COR-L47 (cell line): ENCODE measurements around the gene TRAF3IP3.
"Not testable (repeated sequence)": the region's sequence is repeated elsewhere in the genome, so short reads cannot be mapped to it uniquely, and the experiment has no call there.

Experiments used
- DNase-seq: peaks from one replicate; lab custom pipeline; 2025; lab: John Stamatoyannopoulos, UW

Gene TRAF3IP3

DNA sequence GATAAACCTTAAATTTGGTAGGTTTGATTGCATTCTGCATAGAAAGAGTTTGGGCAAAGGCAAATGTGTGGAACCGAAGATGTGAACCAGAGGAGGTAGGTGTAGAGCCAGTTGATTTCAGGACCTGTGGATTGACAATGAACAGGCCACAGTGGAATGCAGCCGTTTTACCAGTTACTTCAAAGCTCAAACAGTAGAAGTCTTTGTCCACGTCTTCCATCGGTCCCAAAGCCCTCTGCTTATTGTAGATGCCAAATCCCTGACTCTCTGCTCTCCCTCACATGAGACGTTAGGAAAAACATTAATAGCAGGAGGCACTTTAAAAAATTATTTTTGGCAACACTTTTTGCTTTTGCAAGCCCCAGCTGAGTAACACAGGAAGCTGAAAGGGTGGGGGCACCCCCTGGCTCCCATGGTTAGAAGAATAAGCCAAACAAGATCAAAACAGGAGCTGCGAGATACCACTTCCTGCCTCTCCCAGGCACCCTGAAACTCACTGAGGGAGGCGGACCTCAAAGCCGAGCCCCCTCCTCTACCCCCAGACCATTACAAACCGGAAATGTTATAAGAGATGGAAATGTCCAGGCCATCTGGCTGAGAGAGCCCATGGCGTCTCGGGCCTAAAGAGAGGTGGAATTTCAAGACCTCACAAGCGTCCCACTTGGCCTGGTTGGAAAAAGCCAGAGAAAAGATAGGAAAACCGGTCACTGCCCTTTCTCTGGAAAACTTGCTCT lies 13.5 kb downstream of the TRAF3IP3 start:
- DNase-seq, result no peak

DNA sequence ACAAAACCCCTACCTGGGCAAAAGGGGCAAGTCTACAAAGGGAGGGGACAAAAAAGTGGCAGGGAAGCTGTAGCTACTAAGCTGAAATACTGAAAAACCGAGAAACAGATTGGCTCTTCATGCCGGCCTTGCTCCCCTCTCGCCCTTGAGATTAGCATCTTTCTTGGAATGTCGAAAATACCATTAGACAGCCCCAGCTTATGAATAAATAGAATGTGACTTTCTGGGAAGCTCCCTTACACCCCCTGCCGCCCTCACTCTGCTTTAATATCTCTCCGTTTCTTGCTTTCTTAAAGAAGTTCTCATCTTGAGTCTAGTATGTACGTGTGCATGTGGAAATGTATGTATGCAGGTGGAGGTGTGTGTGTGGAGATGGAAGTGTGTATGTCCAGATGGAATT lies 14.1 kb downstream of the TRAF3IP3 start:
- no peak for DNase-seq

DNA sequence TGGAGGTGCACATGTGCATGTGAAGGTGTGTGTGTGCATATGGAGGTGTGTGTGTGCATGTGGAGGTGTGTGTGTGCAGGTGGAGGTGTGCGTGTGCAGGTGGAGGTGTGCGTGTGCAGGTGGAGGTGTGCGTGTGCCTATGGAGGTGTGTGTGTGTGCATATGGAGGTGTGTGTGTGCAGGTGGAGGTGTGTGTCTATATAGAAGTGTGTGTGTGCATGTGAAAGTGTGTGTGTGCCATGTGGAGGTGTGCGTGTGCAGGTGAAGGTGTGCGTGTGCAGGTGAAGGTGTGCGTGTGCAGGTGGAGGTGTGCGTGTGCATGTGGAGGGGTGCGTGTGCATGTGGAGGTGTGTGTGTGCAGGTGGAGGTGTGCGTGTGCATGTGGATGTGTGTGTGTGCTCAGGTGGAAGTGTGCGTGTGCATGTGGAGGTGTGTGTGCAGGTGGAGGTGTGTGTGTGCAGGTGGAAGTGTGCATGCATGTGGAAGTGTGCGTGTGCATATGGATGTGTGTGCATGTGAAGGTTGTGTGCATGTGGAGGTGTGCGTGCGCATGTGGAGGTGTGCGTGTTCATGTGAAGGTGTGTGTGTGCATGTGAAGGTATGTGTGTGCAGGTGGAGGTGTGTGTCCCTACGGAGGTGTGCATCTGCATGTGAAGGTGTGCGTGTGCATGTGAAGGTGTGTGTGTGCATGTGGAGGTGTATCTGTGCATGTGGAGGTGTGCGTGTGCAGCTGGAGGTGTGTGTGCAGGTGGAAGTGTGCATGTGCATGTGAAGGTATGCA lies 15.0 kb downstream of the TRAF3IP3 start:
- no peak for DNase-seq

DNA sequence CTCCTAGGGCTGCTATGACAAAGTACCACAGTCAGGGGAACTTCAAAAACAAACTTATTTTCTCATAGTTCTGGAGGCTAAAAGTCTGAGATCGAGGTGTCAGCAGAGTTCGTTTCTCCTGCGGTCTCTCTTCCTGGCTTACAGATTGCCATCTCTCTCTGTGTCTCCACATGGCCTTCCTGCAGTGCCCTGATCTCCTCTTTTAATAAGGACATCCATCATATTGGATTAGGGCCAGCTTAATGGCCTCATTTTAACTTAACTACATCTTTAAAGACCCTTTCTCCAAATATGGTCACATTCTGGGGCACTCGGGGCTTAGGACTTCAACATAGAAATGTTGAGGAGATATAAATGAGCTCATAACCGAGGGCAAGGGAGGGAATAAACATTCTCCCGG lies 16.3 kb downstream of the TRAF3IP3 start:
- DNase-seq, result no peak

DNA sequence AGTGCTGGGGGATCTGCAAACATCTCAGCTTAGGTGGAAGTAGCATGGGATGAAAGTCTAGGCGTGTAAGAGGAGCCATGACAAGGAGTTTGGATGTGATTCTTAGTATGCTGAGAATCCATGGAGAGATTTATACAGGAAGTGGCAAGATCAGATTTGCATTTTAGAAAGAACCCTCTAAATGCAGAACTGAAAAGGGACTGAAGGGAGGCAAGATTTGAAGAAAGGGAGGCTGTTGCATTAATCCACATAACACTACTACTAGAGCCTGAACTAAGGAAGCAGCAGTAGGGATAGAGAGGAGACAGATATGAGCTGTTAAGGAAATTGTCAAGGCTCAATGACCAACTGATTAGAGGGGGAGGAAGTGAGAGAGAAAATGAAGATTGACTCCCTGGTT lies 18.7 kb downstream of the TRAF3IP3 start:
- DNase-seq, result no peak

DNA sequence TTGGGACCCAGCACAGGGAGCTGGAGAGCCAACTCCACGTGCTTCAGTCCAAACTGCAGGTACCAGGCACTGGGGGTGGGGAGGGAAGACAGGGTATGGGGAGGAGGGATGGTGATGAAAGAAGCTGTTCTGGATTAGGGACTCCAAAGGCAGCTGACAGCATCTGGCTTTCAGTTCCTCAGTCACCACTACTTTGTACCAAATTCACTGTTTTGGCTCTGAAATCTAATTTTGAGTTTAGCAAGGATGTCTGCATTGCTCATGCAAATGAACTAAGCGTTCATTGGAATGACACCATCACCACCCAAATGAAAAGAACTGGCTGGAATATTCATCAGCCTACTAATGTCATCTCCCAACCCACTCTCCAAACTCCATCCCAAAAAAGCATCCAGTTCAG lies 19.8 kb downstream of the TRAF3IP3 start:
- no peak for DNase-seq

DNA sequence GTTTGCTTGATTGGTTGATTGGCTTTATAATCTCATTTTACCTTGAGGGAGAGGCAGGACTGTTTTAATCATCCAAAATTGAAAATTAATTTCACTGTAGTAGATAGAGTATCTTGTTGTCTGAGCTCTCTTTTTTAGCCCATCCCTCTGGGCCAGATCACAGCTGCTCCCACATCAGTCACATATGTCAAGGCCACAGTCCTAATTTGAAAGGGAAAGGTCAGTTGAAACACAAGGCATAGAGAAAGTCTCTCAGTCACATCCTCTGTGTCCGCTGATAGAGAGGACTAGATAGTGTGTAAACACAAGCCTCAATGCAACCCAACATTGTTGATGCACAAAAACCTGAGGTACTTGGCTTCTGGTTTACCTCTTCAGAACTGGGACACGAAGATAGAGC lies 21.7 kb downstream of the TRAF3IP3 start:
- no peak for DNase-seq

DNA sequence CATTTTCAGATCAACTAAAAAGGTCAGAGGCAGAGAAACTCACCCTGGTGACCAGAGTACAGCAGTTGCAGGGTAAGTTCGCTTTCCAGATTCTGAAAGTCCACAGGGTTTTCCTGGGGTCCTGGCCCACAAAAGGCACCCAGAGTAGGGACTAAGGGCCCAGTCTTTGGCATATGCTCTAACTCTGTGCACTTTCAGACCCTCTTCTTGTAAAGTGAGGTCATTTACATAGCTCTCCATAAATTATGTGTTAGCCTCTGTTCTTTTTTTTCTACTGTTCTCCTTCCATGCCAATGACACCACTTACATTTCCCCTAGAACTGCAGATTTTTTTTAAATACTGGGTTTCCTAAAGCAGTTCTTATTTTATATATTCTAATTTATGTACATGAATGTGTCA lies 22.2 kb downstream of the TRAF3IP3 start:
- DNase-seq, result no peak

DNA sequence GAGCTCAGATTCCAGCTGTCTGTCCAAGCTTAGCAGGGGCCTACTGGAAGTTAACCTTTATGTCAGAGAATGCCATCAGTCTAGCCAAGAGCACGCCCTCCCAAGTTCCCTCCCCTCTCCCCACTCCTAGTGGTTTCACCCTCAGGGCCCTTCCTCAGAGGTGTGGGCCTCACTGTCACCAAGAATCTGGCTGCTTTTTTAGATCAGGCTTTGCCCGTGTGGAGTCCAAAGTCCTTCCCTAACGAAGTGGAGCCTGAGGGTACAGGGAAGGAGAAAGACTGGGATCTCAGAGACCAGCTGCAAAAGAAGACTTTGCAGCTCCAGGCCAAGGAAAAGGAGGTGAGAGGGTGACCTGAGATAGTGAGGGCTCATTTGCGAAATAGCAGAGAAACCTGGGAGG lies 24.4 kb downstream of the TRAF3IP3 start:
- DNase-seq, result no peak

DNA sequence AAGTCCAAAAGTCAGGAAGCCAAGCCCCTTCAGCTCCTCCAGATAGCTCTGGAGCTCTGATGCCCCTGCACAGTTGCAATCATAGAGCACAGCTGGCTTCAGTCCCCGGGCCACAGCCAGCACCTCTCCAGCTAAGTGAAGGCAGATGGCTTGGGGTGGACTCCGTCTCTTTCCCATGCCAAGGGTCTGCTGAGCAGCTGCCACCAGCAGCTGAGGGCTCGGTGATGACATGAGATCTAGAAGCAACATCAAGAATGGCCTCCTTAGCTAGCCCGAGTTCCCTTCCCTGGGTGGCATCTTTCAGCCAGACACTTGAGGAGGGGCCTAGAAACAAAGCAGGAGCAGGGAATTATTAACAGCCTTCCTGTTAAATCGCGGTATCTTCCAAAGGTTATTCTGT lies 27.5 kb downstream of the TRAF3IP3 start:
- DNase-seq, result no peak

DNA sequence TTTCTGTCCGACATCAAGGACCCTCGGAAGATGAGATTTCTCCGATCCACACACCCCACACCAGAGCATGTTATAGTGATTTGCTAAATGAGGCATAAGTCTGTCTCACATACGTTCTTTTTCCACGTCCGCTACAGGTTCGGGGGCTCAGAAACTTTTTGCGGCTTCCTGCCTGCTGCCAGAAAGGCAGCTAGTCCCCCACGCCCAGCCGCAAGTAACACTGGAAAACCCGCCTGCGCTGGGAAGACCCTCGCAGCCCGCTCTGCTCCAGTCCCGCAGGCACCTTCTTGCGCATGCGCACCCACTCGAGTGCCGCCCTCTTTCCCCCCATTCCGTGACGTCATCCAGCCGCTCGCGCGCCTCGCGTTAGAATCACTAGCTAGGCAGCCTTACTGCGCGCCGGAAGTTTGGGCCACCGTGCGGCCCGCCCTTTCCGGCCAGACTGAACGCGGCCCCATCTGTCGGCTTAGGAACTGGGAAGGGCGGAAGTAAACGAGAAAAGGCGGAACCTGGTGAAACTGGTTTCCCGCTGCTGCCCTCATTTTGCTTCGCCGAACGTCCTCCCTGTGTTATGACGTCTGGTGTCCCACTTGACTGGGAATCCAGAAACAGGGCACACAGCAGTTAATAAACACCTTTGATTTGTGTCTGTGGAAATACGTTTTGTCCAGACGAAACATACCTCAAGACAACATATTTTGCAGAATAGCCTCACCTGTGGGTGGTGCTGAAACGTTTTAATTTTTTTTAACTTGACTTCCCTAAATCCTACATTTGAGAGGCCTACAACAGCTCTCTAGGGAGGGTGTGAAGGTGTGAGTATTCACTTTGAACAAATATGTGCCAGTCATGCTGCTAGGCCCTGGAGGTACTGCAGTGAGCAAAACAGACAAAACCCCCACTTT lies 28.7 kb downstream of the TRAF3IP3 start, which contains the start of gene C1orf74:
Gene C1orf74 (minus strand): TSS at position 295 of the 905 bp plus-strand sequence. CDS start 925 bp downstream, outside the sequence.
- peak; percentile 99 for DNase-seq

DNA sequence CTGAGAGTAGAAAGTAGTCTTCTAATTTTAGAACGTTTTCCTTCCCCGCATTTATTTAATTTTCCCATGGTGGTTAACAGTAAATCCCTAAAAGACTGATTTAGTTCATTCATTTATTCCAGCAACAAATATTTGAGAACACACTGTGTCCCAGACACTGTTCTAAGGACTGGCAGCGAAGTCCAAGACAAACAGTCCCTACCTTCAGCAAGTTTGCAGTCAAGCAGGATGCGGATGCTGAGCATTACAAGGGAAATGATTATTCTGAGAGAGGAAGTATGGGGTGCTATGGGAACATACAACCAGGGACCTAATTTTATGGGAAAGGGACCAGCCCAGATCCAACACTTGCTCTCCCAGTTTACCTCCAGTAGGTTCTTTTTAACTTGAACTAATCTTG lies 29.7 kb downstream of the TRAF3IP3 start:
- no peak for DNase-seq

DNA sequence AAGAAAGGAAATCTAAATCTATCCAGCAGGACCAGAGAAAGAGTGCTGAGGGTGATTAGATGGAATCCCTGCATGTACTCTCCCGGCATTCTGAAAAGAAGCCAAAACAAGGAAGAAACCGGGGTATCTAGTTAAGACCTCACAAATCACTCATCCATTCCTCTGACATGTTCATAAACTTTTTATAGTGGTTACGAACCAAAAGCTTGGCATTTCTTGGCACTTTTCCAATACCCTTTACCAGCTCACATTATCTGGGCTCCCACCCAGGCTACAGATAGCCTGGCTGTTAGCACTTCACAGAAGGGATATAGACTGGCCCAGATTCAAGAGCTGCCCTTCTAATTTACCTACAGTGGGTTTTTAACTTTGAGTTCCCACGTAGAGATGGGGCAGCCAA lies 30.3 kb downstream of the TRAF3IP3 start:
- no peak for DNase-seq

DNA sequence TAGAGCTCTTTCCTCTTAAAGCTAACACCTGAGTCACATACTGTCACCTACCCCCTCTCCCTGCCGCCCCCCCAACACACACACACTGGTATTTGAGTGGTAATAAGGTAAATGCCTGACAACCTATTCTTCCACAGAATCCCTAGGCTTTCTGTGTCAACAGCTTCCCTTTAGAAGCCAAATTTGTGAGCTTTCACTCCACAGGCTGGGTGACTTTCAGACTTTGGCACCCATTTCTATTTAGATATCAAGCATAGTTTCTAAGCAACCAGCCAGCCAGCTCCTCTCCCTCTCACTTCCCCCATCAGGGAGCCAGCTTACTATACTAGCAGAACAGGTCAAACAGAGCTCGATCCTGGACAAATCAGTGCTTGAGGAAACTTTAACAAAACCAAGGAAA lies 31.7 kb downstream of the TRAF3IP3 start:
- peak; percentile 53 for DNase-seq

DNA sequence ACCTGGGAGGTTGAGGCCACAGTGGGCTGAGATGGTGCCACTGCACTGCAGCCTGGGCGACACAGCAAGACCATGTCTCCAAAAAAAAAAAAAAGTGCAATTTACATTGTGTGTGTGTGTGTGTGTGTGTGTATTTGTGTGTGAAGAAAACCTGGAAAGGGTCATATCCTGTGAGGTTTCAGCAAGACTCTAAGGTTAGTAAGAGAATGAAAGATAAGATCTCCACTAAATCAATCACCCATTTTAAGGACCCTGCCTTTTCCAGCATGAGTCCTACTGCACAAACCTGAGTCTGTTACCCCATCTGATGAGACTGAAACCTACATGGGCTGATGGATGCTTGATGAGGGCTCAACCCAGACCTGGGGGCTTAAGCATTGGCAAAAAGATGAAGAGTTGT lies 33.4 kb downstream of the TRAF3IP3 start:
- no peak for DNase-seq

DNA sequence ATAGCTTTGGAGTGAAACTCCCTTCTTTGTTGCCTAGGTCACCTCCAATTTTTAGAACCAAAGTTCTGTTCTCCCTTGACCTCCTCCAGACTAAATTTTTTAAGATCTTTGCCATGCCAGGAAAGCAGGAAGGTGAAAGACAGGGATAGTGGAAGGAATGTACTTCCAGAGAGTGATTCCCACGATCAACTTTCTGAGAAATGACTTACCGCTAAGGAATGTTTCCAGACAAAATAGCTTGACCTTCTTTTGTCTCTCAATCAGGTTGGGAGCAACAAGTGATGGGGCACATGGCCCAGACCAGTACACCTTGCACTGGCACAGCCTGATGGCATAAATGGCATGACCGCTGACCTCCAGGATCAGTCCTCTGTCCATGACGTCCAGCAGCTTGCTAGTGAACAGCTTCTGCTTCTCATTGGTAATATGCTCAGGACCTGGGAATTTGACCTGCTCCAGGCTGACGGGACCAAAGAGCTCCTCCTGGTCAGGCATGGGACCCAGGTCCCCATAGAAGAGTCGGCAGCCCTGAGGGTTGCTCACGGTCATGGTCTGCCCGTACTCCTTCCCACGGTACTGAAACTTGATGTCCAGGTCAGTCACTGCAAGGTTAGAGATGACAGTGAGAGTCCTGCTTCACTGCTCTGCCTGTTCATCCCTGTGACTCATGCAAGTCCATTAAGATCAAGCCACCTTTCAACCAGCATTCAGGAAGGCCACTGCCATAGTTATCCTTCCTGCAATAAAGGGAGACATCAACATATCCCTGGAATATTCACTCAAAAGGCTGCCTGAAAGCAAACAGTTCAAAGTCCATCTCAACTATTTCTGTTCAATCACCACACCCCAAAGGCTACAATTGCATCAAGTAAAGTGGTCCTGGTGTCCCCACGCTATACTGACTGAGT lies 34.7 kb downstream of the TRAF3IP3 start:
- no peak for DNase-seq

DNA sequence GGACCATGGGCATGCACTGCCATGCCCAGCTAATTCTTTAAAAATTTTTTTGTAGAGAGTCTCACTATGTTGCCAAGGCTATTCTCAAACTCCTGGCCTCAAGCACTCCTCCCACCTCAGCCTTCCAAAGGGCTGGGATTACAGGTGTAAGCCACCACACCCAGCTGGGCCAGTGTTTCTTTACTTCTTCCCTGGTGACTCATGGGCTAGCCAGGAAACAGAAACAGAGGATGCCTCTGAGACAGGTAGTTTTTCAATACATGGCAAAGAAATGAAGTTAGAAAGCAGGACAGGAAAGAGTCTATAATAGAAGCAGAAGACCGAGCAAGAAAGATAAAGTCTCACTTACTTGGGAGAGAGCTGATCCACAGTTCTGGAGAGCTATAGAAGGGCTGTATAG lies 36.1 kb downstream of the TRAF3IP3 start:
- DNase-seq, result no peak

DNA sequence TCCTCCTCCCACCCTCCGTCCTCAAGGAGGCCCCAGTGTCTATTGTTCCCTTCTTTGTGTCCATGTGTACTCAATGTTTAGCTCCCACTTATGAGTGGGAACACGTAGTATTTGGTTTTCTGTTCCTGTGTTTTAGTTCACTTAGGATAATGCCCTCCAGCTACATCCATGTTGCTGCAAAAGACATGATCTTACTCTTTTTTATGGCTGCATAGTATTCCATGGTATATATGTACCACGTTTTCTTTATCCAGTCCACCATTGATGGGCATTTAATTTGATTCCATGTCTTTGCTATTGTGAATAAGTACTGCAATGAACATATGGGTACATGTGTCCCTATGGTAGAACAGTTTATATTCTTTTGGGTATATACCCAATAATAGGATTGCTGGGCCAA lies 37.9 kb downstream of the TRAF3IP3 start:
- not testable (repeated sequence) for DNase-seq

DNA sequence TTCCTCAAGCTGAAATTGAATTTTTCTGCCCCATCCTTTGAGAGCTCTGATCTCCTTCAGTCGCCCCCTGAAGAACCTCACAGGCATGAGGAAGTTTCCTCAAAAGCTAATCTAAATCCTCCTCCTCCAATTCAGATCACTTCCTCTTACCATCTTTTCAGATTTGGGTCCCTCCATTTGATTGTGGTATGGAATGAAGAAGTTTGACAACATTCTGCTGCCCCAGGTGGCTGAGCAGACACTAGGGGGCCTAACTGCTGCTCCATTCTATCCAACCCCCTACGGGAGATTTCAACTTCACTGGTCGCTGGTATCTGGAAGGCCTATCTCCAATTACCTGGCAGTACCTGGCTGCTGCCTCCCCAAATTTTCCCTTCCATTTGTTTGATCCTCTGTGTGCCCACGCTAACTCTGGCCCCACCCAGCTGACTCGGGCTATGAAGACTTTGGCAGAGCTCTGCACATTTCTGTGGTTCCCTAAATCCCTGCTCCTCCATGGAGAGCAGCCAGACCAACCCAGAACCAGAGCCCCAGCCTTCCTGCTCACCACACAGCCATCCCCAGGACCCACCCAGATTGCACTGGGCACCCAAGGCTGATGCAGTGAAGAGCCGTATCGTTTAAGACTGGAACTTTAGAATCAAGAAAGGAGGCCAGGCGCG lies 42.3 kb downstream of the TRAF3IP3 start:
- no peak for DNase-seq

DNA sequence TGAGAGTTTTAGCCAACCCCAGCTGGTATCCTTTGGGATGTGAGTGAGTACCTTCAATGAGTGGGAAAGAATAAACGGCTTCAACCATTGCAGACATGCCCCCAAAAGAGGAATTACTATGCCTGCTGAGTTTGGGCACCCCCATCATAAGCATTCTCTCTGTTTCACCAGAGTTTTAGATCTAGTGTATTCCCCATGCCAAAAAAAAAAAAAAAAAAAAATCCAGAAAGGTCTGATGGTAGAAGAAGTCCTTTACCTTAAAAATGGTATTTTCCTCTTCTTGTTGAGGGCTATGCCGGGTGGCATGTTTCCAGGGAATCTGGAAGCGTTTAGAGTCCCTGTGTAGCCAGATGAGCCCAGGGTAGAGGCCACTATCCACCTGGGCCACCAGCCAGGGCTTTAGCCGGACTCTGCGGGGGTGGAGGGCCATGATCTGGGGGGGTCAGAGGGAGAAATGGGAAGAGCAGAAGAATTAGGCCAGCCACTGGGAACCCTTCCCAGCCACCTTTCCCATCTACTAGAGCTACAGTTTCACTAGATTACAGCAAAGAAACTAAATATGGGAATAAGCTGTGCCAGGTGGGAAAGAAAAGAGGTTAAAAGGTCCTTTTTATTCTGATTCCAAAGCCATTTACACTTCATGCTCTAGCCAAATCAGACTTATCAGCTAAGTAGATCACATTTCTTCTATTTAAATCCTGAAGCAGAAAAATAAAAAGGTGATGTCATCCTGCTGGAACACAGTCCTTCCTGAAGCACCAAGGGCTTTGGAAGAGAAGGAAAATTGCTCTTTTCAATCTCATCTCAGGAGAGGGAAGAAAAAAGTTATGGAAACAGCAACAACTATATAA lies 45.4 kb downstream of the TRAF3IP3 start:
- no peak for DNase-seq
